ENCODE measurements around the gene KRTAP10-5. TPM values are rescaled to one million over a fixed set of nuclear protein-coding genes. Genes with fewer than 3 reads are reported as not detected.

Gene KRTAP10-5
- total and polyA plus RNA-seq, 8 donors = not detected

DNA sequence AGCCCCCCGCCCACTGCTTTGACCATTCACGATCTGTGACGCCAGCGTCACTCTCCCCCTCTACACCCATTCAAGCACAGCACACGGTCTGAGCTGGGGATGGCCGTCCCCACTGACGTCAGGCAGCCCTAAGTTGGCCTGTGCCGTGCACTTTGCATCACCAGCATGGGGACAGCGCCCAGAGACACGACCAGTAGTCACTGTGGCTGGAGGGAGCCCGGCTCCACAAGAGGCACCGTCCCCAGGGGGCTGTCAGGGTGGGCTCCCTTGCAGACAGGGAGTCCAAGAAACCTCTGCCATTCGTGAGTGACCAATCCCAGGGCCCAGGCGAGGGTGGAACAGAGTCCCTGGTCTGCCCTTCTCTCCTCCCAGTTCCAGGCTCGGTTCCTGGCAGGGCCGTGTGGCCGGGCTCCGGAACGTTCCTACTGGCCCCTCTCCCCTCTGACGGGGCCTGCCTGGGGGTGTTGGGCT is 33.8 kb upstream of the KRTAP10-5 start:
- H3K4me1 ChIP-seq = no peaks in the 10 kb centered on the region
- ATAC-seq (no peak), DNase-seq (peak in 1 of 6 donors; percentile 51), FAIRE-seq (no peak)
- no peak overlapping the region for H3K27ac ChIP-seq
- intact Hi-C loops (cut with DNase I) = no loop called here
- TF ChIP-seq, protein P1, sequence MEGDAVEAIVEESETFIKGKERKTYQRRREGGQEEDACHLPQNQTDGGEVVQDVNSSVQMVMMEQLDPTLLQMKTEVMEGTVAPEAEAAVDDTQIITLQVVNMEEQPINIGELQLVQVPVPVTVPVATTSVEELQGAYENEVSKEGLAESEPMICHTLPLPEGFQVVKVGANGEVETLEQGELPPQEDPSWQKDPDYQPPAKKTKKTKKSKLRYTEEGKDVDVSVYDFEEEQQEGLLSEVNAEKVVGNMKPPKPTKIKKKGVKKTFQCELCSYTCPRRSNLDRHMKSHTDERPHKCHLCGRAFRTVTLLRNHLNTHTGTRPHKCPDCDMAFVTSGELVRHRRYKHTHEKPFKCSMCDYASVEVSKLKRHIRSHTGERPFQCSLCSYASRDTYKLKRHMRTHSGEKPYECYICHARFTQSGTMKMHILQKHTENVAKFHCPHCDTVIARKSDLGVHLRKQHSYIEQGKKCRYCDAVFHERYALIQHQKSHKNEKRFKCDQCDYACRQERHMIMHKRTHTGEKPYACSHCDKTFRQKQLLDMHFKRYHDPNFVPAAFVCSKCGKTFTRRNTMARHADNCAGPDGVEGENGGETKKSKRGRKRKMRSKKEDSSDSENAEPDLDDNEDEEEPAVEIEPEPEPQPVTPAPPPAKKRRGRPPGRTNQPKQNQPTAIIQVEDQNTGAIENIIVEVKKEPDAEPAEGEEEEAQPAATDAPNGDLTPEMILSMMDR (IDR thresholded peaks at IDR 0.05) = no peak
- WGBS, 2 donors = 51 to 70% methylated on average over 20 of the region's 20 CpGs
- no peaks in the 10 kb centered on the region for H3K9me3 ChIP-seq
- no peaks in the 10 kb centered on the region for H3K36me3 ChIP-seq
- H3K27me3 ChIP-seq = no peaks in the 10 kb centered on the region
- no peak overlapping the region for H3K4me3 ChIP-seq

DNA sequence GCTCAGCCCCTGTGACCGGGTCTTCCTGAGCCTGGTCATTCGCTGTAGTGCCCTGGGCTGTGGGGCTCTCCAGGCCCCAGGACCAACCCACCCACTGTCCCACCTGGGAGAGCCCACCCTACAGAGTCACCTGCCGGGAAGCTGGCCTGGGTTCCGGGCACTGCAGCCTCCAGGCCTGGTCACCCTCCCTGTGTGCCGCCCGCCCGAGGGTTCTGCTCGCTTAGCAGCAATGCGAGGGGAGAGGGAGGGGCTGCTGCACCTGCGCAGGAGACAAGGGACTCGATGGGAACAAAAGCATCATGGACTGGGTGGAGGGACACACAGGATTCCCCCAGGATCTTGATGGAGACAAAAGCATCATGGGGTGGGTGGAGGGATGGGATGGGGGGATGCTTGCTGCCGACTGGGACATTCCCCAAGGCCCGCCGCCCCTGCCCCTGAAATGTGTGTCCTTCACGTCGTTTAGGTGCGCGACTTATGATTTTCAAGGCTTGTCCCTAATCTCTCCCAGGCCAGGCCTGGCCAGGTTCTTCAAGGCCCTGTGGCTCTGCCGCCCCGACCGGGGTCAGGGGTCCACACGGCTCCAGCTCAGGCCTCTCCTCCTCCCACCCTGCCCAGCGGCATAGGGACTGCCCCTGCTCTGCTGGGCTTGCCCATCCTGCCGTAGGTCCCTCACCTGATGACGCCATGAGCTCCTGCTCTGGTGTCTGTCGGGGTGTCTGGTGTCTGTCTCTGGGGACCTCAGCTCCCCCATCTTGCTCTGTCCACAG is 33.2 kb upstream of the KRTAP10-5 start:
- TF ChIP-seq, protein P1 (IDR thresholded peaks at IDR 0.05) = no peak

DNA sequence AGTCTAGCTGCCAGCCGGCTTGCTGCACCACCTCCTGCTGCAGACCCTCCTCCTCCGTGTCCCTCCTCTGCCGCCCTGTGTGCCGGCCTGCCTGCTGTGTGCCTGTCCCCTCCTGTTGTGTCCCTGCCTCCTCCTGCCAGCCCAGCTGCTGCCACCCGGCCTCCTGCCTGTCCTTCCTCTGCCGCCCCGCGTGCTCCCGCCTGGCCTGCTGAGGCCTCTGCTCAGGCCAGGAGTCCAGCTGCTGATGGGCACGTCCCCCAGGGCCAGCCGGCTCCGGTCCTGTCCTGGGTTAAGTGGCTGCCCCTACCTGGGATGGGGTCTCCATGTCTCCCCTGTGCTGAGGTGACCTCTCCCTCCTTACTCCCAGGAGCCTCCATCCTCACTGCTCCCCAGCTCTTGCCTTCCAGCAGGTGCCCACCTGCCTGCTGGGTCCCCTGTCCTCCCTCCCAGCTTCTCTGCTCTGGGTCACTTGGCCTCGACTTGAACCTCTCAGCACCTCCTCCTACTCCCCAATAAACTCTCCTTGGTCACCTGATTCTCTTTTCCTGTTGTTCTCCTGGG is 32.3 kb upstream of the KRTAP10-5 start:
- Histone ChIP-seq H3K27ac (no peak overlapping the region), H3K36me3 (no peaks in the 10 kb centered on the region), H3K27me3 (no peaks in the 10 kb centered on the region), H3K4me3 (no peak overlapping the region), H3K9me3 (no peaks in the 10 kb centered on the region), H3K4me1 (no peaks in the 10 kb centered on the region)
- no peak for FAIRE-seq
- ATAC-seq = no peak
- intact Hi-C loops (cut with DNase I) = no loop called here
- TF ChIP-seq, protein P1 (IDR thresholded peaks at IDR 0.05) = no peak
- WGBS, 2 donors = 72 to 83% methylated on average over 11 to 13 of the region's 13 CpGs
- DNase-seq = peak in 1 of 6 donors; percentile 60

More for the DNA sequence above, 33.2 kb upstream of the KRTAP10-5 start:
- Histone ChIP-seq H3K4me3 (no peak overlapping the region), H3K36me3 (no peaks in the 10 kb centered on the region), H3K4me1 (no peaks in the 10 kb centered on the region), H3K27ac (no peak overlapping the region), H3K27me3 (no peaks in the 10 kb centered on the region), H3K9me3 (no peaks in the 10 kb centered on the region)
- intact Hi-C loops (cut with DNase I) = no loop called here
- peak in 1 of 6 donors; percentile 45 for DNase-seq
- no peak for FAIRE-seq
- WGBS, 2 donors = 67 to 76% methylated on average over 25 to 26 of the region's 26 CpGs
- ATAC-seq = no peak

DNA sequence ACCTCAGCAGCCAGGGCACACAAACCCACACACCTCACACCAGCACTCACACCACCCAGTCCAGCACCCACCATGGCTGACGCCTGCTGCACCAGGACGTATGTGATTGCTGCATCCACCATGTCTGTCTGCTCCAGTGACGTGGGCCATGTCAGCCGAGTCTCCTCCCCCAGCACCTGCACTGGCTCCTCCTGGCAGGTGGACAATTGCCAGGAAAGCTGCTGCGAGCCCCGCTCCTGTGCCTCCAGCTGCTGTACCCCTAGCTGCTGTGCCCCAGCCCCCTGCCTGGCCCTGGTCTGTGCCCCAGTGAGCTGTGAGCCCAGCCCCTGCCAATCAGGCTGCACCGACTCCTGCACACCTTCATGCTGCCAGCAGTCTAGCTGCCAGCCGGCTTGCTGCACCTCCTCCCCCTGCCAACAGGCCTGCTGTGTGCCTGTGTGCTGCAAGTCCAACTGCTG is 31.7 kb upstream of the KRTAP10-5 start, which contains the start of gene KRTAP10-8:
Gene KRTAP10-8, plus strand, starts transcription at position 51 of the 458 bp plus-strand sequence. Its CDS starts 22 bp downstream, at position 73.
- ATAC-seq (no peak), FAIRE-seq (no peak), DNase-seq (peak in 1 of 6 donors; percentile 48)
- TF ChIP-seq, protein P1 (IDR thresholded peaks at IDR 0.05) = no peak
- intact Hi-C loops (cut with DNase I) = no loop called here
- Histone ChIP-seq H3K4me3 (no peak within 1 kb of the TSS), H3K27me3 (no peaks in the 10 kb centered on the region), H3K27ac (no peak within 1 kb of the TSS), H3K36me3 (no peaks in the 10 kb centered on the region), H3K9me3 (no peaks in the 10 kb centered on the region), H3K4me1 (no peaks in the 10 kb centered on the region)
- WGBS, 2 donors = 72 to 85% methylated on average over 8 of the region's 8 CpGs

Measured in pancreas (tissue), 10 donors.